A673 (cell line): ENCODE results near the gene TADA2A.

ENCODE experiments used
- CTCF ChIP-seq: fragments of 300-800, 200-600 bp; sonication (generic); conservative IDR thresholded peaks from 2 replicates; pipeline ENCODE4 v1.5.1; 2017; ENCODE audit warnings: low read depth, mild to moderate bottlenecking, antibody characterized with exemption, low read length, moderate library complexity, mixed read lengths
- EZH2 ChIP-seq: fragments of 200-600 bp; sonication (generic); IDR thresholded peaks from 2 replicates; pipeline ENCODE4 v1.6.1; 2017; ENCODE audit warnings: borderline replicate concordance, low read depth, mild to moderate bottlenecking, mixed read lengths, antibody characterized with exemption, low read length; ENCODE audit not compliant: poor library complexity, severe bottlenecking

GRCh38 chr17:37429039-37429438 is 22.4 kb downstream of the TADA2A start:
- no peak for TF ChIP-seq EZH2
- TF ChIP-seq CTCF = no peak
